ENCODE results near the gene CFAP299. TPM values are rescaled to one million over a fixed set of nuclear protein-coding genes. Genes with fewer than 3 reads are reported as not detected.

The CFAP299 gene
- total RNA-seq, 2 experiments from 2014 or later: not detected

Other genes with a start within 250 kb of the CFAP299 start
- gene PRDM8, start 138.2 kb upstream of the CFAP299 start, total RNA-seq: 1 to 10 TPM; 3.7 to 4.2 TPM
- gene FGF5, start 69.1 kb upstream of the CFAP299 start, total RNA-seq: not detected

All from activated CD8-positive, alpha-beta T cell treated with anti-CD3 and anti-CD28 coated beads, Interleukin-2, amount 10 ng/mL, durations not matched to agents 7 days and 5 days (primary cell).